ENCODE results near the gene TMEM163. TPM values are rescaled to one million over a fixed set of nuclear protein-coding genes. Genes with fewer than 3 reads are reported as not detected.

The TMEM163 gene
- total RNA-seq, 1 donor from 2014 or later = 0.95 TPM

- peaks cover 35% of the 10 kb centered on the region for H3K36me3 Mint-ChIP-seq
- DNase-seq (ENCODE audit: low spot score) = no peak
- Histone ChIP-seq H4K20me1 (ENCODE audit: low read depth) (no peaks in the 10 kb centered on the region), H3K4me1 (peaks cover 19% of the 10 kb centered on the region), H3K9me3 (ENCODE audit: low read depth) (no peaks in the 10 kb centered on the region), H2AFZ (replicated peaks) (no peak overlapping the region), H3K27me3 (peaks cover 23% of the 10 kb centered on the region), H3K4me3 (no peak overlapping the region), H3K79me2 (ENCODE audit: low read depth) (no peaks in the 10 kb centered on the region), H3K36me3 (no peaks in the 10 kb centered on the region), H3K9ac (no peak overlapping the region), H3K4me2 (no peak overlapping the region), H3F3A (ENCODE audit: low read depth) (peaks cover 9% of the 10 kb centered on the region), H3K27ac (no peak overlapping the region)
- H3K27ac Mint-ChIP-seq = no peak overlapping the region
- peaks cover 18% of the 10 kb centered on the region for H3K4me1 Mint-ChIP-seq
- no peak overlapping the region for H3K4me3 Mint-ChIP-seq
- peaks cover 2% of the 10 kb centered on the region for H3K27me3 Mint-ChIP-seq (ENCODE audit: insufficient read depth, low read depth)
- TF ChIP-seq EZH2 (IDR thresholded peaks at IDR 0.05) = no peak
- H3K9me3 Mint-ChIP-seq = no peaks in the 10 kb centered on the region
These were observed 283.3 kb downstream of the TMEM163 start for GRCh38 chr2:134435505-134435904.

GRCh38 chr2:134433979-134434378 is 284.8 kb downstream of the TMEM163 start:
- Mint-ChIP-seq H3K4me3 (no peak overlapping the region), H3K27ac (no peak overlapping the region), H3K36me3 (peaks cover 29% of the 10 kb centered on the region), H3K27me3 (ENCODE audit: insufficient read depth, low read depth) (peaks cover 2% of the 10 kb centered on the region), H3K9me3 (no peaks in the 10 kb centered on the region), H3K4me1 (peaks cover 18% of the 10 kb centered on the region)
- no peak overlapping the region for H3K27ac ChIP-seq
- no peak overlapping the region for H3K9ac ChIP-seq
- no peaks in the 10 kb centered on the region for H3K9me3 ChIP-seq (ENCODE audit: low read depth)
- no peaks in the 10 kb centered on the region for H3K36me3 ChIP-seq
- H4K20me1 ChIP-seq (ENCODE audit: low read depth) = no peaks in the 10 kb centered on the region
- H3K27me3 ChIP-seq = peaks cover 39% of the 10 kb centered on the region
- no peak overlapping the region for H3K4me2 ChIP-seq
- H3K4me3 ChIP-seq = no peak overlapping the region
- no peaks in the 10 kb centered on the region for H3K79me2 ChIP-seq (ENCODE audit: low read depth)
- no peak for TF ChIP-seq CTCF (IDR thresholded peaks at IDR 0.05)
- no peak for TF ChIP-seq EZH2phosphoT487 (IDR thresholded peaks at IDR 0.05)
- no peak for TF ChIP-seq EZH2 (IDR thresholded peaks at IDR 0.05)
- peaks cover 21% of the 10 kb centered on the region for H3K4me1 ChIP-seq
- no peak overlapping the region for H2AFZ ChIP-seq (replicated peaks)
- no peak for DNase-seq (ENCODE audit: low spot score)
- H3F3A ChIP-seq (ENCODE audit: low read depth) = peaks cover 9% of the 10 kb centered on the region

DNA sequence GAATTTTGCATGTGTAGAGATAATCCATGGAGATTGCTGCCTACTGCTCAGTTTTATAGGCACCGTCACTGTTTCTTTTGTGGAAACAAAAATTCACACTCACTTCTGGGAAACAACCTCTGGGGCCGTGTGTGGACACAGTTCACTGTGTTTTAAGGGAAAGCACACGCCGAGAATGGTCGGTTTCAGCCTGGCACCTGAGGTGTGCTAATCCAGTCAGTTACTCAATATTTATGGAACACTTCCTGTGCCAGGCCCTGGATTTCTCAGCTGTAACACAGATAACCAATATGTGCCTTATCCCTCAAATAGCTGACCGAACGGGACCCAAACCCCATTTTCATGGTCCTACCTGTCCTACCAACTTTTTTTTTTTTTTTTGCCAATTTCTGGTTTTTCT is 285.3 kb downstream of the TMEM163 start:
- Histone ChIP-seq H3K79me2 (ENCODE audit: low read depth) (no peaks in the 10 kb centered on the region), H3K4me2 (no peak overlapping the region), H3K36me3 (no peaks in the 10 kb centered on the region), H3K27ac (no peak overlapping the region), H3K4me1 (peaks cover 21% of the 10 kb centered on the region), H3K4me3 (no peak overlapping the region), H3K9ac (no peak overlapping the region), H4K20me1 (ENCODE audit: low read depth) (no peaks in the 10 kb centered on the region), H3K27me3 (peaks cover 44% of the 10 kb centered on the region), H3F3A (ENCODE audit: low read depth) (peaks cover 9% of the 10 kb centered on the region), H3K9me3 (ENCODE audit: low read depth) (no peaks in the 10 kb centered on the region), H2AFZ (replicated peaks) (no peak overlapping the region)
- Mint-ChIP-seq H3K27me3 (ENCODE audit: insufficient read depth, low read depth) (peaks cover 2% of the 10 kb centered on the region), H3K4me1 (peaks cover 18% of the 10 kb centered on the region), H3K27ac (no peak overlapping the region), H3K4me3 (no peak overlapping the region), H3K36me3 (peaks cover 30% of the 10 kb centered on the region), H3K9me3 (no peaks in the 10 kb centered on the region)
- no peak for DNase-seq (ENCODE audit: low spot score)
- TF ChIP-seq EZH2 (IDR thresholded peaks at IDR 0.05) (no peak), CTCF (IDR thresholded peaks at IDR 0.05) (no peak), EZH2phosphoT487 (IDR thresholded peaks at IDR 0.05) (no peak)

DNA sequence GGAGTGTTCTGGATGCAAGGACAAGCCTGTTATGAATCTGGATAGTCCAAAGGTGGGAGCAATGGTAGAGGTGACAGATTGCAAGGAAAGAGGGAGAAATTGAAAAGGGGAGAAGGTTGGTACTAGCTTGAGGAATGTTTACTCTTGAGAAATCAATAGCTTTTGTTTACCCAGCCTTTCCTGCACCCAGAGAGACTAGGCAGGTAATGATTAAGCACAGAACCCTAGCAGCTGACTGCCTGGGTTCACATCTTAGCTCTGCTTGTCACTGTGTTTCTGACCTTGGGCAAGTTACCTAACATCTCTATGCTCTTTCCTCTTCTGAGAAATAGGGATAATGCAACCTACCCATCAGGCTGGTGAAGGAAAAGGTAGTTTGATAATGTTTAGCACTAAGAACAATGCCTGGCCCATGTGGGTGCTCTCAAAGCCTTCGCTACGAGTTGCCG is 286.3 kb downstream of the TMEM163 start:
- H3K27me3 ChIP-seq = peaks cover 46% of the 10 kb centered on the region
- H3K9ac ChIP-seq = no peak overlapping the region
- Mint-ChIP-seq H3K27me3 (ENCODE audit: insufficient read depth, low read depth) (peaks cover 2% of the 10 kb centered on the region), H3K27ac (no peak overlapping the region), H3K9me3 (no peaks in the 10 kb centered on the region), H3K4me3 (no peak overlapping the region), H3K36me3 (peaks cover 33% of the 10 kb centered on the region), H3K4me1 (peaks cover 18% of the 10 kb centered on the region)
- TF ChIP-seq EZH2phosphoT487 (IDR thresholded peaks at IDR 0.05) (no peak), EZH2 (IDR thresholded peaks at IDR 0.05) (no peak), CTCF (IDR thresholded peaks at IDR 0.05) (no peak)
- H3K4me2 ChIP-seq = no peak overlapping the region
- no peak overlapping the region for H3K27ac ChIP-seq
- H3K36me3 ChIP-seq = no peaks in the 10 kb centered on the region
- H4K20me1 ChIP-seq (ENCODE audit: low read depth) = no peaks in the 10 kb centered on the region
- H3K4me1 ChIP-seq = peaks cover 21% of the 10 kb centered on the region
- no peak overlapping the region for H3K4me3 ChIP-seq
- DNase-seq (ENCODE audit: low spot score) = no peak
- H2AFZ ChIP-seq (replicated peaks) = no peak overlapping the region
- H3K79me2 ChIP-seq (ENCODE audit: low read depth) = no peaks in the 10 kb centered on the region
- no peaks in the 10 kb centered on the region for H3K9me3 ChIP-seq (ENCODE audit: low read depth)
- peaks cover 9% of the 10 kb centered on the region for H3F3A ChIP-seq (ENCODE audit: low read depth)

All from neural progenitor cell (in vitro differentiated cells).